Bone marrow (tissue), 2 donors: ENCODE measurements around the gene GGACT.
"Not testable (repeated sequence)": the region's sequence is repeated elsewhere in the genome, so short reads cannot be mapped to it uniquely, and the experiment has no call there.

Experiments
- DNase-seq, 2 donors: peaks; one replicate each; lab custom pipeline; 2025; lab: John Stamatoyannopoulos, UW

The GGACT gene

GRCh38 chr13:100529666-100530377, 58.8 kb downstream of the GGACT start:
- DNase-seq = no peak

- no peak for DNase-seq
Measured at GRCh38 chr13:100528820-100529219, 59.8 kb downstream of the GGACT start.

GRCh38 chr13:100528353-100528752, 60.2 kb downstream of the GGACT start:
- DNase-seq = no peak

GRCh38 chr13:100527644-100528043, 60.9 kb downstream of the GGACT start:
- no peak for DNase-seq

GRCh38 chr13:100526318-100527000, 62.1 kb downstream of the GGACT start:
- DNase-seq = no peak

GRCh38 chr13:100525453-100526317, 62.9 kb downstream of the GGACT start:
- DNase-seq = no peak

- DNase-seq = not testable (repeated sequence)
Measured at GRCh38 chr13:100524688-100525087, 63.9 kb downstream of the GGACT start.

- no peak for DNase-seq
Measured at GRCh38 chr13:100523981-100524386, 64.6 kb downstream of the GGACT start.

GRCh38 chr13:100523411-100523810, 65.2 kb downstream of the GGACT start:
- DNase-seq = no peak

- no peak for DNase-seq
Measured at GRCh38 chr13:100522618-100523309, 65.8 kb downstream of the GGACT start.

GRCh38 chr13:100521851-100522617, 66.6 kb downstream of the GGACT start:
- DNase-seq = no peak

GRCh38 chr13:100520936-100521850, 67.4 kb downstream of the GGACT start:
- DNase-seq = no peak

GRCh38 chr13:100519626-100520025, 69.0 kb downstream of the GGACT start:
- no peak for DNase-seq

GRCh38 chr13:100518394-100519062, 70.1 kb downstream of the GGACT start:
- DNase-seq = no peak

- no peak for DNase-seq
Measured at GRCh38 chr13:100517728-100518127, 70.9 kb downstream of the GGACT start.

- DNase-seq = no peak
Measured at GRCh38 chr13:100517135-100517534, 71.5 kb downstream of the GGACT start.

GRCh38 chr13:100515410-100515800, 73.2 kb downstream of the GGACT start:
- DNase-seq = no peak

GRCh38 chr13:100514788-100515409, 73.7 kb downstream of the GGACT start:
- DNase-seq = peak; percentile 31 to 51

GRCh38 chr13:100513987-100514670, 74.5 kb downstream of the GGACT start:
- no peak for DNase-seq
